MM.1S (cell line): ENCODE data around the gene NLGN1.

Experiments
- CTCF ChIP-seq: fragments of 300-600 bp; sonication (generic); IDR thresholded peaks from 2 replicates; pipeline ENCODE4 v1.5.1; 2016; ENCODE audit warnings: antibody characterized with exemption, low read length, mixed read lengths
- EZH2phosphoT487 ChIP-seq: fragments of 300-600 bp; sonication (generic); IDR thresholded peaks from 2 replicates; pipeline ENCODE4 v1.6.1; 2018; ENCODE audit warnings: antibody characterized with exemption, low read length

GRCh38 chr3:174000675-174001074, 603.1 kb downstream of the NLGN1 start:
- TF ChIP-seq CTCF (no peak), EZH2phosphoT487 (no peak)
